ENCODE results near the gene CRTAC1. TPM values are rescaled to one million over a fixed set of nuclear protein-coding genes. Genes with fewer than 3 reads are reported as not detected.

The CRTAC1 gene
- total RNA-seq, 2 experiments from 2014 or later: not detected

DNA sequence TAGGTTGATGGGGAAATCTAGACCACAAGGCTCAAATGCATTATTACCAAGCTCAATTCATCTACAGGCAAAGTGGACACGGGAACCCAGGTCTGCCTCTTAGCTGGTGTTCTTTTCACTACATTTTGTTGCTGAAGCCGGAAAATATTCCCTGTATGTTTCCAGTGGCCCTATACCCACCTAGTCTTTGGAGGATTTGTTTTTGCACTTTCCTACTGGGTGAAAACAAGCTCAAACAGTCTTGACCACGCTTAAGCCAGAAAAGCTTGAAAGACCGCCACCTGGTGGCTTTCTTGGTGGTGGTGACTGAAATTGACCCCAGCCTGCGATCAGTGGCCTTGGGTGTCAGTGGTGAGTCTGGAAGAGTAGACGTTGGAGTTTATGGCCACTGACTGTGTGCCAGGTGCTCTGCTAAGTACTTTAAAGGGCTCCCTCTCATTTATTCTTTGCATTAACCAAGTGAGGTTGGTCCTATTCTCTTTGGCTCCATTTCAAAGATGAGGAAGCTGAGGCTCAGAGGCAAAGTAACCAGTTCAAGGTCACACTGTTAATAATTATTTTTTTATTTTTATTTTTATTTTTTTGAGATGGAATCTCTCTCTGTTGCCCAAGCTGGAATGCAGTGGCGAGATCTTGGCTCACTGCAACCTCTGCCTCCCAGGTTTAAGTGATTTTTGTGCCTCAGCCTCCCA lies 11.1 kb upstream of the CRTAC1 start:
- Mint-ChIP-seq H3K27me3 (peaks cover 75% of the 10 kb centered on the region), H3K36me3 (no peaks in the 10 kb centered on the region), H3K4me3 (no peak overlapping the region), H3K27ac (no peak overlapping the region), H3K4me1 (peaks cover 3% of the 10 kb centered on the region), H3K9me3 (ENCODE audit: low read depth) (no peaks in the 10 kb centered on the region)
- peak; percentile 62 for DNase-seq
- CTCF ChIA-PET: interaction anchor here (0.7 to 6.0 kb wide), 23 partner anchors 9 to 366 kb away, joined by 3 to 96 read pairs (median 4); no protein-coding TSS in a partner anchor
- ATAC-seq: peak; percentile 45

DNA sequence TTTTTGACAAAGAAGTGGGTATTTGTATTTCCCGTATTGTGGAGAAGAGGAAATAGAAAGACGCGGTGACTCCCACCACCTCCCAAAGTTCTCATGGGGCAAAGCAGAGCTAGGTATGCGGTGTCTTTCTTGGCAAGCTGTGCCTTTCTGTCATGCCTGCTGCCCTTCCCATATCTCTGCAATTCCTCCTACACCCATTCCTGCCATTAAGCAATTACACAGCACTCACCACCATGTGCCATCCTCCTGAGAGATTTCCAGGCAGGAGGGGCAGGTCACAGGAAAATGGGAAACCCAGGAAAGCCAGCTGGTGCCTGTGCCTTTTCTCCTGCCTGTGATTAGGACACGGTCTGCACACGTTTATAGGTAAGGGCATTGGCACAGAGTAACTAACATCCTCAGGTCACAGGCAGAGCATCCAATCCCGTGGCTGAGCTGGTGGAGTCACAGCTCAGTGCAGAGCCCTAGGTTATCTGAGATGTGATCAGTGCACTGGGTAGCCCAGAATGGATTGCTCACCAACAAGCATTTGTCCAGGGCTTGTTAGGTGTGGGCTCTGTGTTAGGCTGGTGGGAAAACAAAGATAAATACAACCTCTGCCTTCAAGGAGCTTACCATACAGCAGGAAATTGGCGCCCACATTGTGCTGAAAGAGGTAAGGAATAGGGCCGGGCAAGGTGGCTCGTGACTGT lies 9.4 kb upstream of the CRTAC1 start:
- ATAC-seq (no peak), DNase-seq (no peak)
- H3K27ac Mint-ChIP-seq: no peak overlapping the region
- peaks cover 80% of the 10 kb centered on the region for H3K27me3 Mint-ChIP-seq
- CTCF ChIA-PET: interaction anchor here (0.9 to 6.0 kb wide), 4 partner anchors 8 to 125 kb away, joined by 3 to 96 read pairs (median 12); no protein-coding TSS in a partner anchor
- no peaks in the 10 kb centered on the region for H3K36me3 Mint-ChIP-seq
- peaks cover 1% of the 10 kb centered on the region for H3K4me1 Mint-ChIP-seq
- no peak overlapping the region for H3K4me3 Mint-ChIP-seq
- H3K9me3 Mint-ChIP-seq (ENCODE audit: low read depth): no peaks in the 10 kb centered on the region

DNA sequence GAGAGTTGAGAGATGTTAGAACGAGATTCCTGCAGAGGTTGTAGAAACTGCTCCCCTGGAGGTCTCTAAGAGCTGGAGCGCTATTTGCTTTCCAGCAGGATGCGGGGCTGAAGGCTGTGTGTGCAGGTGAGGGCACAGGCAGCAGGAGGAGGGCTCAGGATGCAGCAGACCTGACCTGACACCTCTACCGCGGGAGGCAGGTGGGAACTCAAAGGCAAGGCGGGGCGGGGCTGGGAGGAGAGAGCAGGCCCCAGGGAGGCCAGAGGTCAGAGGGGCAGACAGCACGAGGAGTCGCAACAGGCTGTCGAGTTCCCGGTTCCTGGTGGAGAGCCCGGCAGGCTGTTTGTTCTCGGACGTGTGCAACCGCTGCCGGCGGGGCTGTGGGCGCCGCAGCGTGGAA lies 7.9 kb upstream of the CRTAC1 start:
- no peak for ATAC-seq
- CTCF ChIA-PET: interaction anchor here (1.0 to 2.3 kb wide), 3 partner anchors 10 to 123 kb away, joined by 3 to 14 read pairs (median 4); no protein-coding TSS in a partner anchor
- H3K4me3 Mint-ChIP-seq: no peak overlapping the region
- H3K4me1 Mint-ChIP-seq: peaks cover 1% of the 10 kb centered on the region
- peaks cover 82% of the 10 kb centered on the region for H3K27me3 Mint-ChIP-seq
- H3K27ac Mint-ChIP-seq: no peak overlapping the region
- no peaks in the 10 kb centered on the region for H3K36me3 Mint-ChIP-seq
- DNase-seq: no peak
- no peaks in the 10 kb centered on the region for H3K9me3 Mint-ChIP-seq (ENCODE audit: low read depth)

DNA sequence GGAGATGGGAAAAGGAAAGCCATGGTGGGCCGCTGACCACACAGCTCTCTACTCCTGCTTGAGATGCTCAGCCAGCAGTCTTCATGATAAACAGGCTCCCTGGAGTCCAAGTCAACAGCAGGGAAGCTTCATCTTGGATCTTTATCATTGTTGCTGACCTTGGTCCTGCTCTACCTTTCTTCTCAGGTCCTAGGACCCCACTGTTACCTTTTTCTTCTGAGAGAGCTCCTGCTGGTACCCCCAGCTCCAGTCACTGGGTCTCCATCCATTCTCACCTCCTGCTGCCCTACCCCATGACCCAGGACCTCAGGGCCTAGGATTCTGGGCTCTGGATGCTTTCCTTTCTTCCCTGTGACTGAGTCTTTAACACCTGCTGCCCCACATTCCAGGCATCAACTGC lies 5.2 kb upstream of the CRTAC1 start:
- CTCF ChIA-PET: interaction anchor here (2.2 to 2.5 kb wide), 2 partner anchors 10 to 121 kb away, joined by 11 to 12 read pairs; no protein-coding TSS in a partner anchor
- no peak for DNase-seq
- Mint-ChIP-seq H3K27ac (no peak overlapping the region), H3K36me3 (no peaks in the 10 kb centered on the region), H3K27me3 (peaks cover 83% of the 10 kb centered on the region), H3K4me3 (no peak overlapping the region), H3K4me1 (peaks cover 1% of the 10 kb centered on the region), H3K9me3 (ENCODE audit: low read depth) (no peaks in the 10 kb centered on the region)
- ATAC-seq: no peak

DNA sequence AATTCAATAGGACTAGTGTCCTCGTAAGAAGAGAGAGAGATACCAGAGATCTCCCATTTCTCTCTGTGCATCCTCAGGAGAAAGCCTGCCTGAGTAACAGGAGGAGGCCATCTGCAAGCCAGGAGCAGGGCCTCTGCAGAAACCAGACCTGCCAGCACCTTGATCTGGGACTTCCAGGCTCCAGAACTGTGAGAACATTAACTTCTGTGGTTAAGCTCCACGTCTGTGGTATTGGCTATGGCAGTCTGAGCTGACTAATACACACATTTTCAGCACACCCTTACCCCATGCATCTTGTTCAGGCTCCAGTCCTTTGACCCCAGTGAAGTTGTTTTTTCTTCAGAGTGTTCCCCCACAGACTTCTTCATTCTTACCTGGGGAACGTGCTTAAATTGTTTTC lies 3.1 kb upstream of the CRTAC1 start:
- Mint-ChIP-seq H3K27me3 (peaks cover 83% of the 10 kb centered on the region), H3K4me3 (no peak overlapping the region), H3K36me3 (no peaks in the 10 kb centered on the region), H3K27ac (no peak overlapping the region), H3K4me1 (no peaks in the 10 kb centered on the region), H3K9me3 (ENCODE audit: low read depth) (no peaks in the 10 kb centered on the region)
- no peak for ATAC-seq
- CTCF ChIA-PET: interaction anchor here (1.2 to 2.5 kb wide), 2 partner anchors 12 to 106 kb away, joined by 3 to 12 read pairs; no protein-coding TSS in a partner anchor
- DNase-seq: no peak

DNA sequence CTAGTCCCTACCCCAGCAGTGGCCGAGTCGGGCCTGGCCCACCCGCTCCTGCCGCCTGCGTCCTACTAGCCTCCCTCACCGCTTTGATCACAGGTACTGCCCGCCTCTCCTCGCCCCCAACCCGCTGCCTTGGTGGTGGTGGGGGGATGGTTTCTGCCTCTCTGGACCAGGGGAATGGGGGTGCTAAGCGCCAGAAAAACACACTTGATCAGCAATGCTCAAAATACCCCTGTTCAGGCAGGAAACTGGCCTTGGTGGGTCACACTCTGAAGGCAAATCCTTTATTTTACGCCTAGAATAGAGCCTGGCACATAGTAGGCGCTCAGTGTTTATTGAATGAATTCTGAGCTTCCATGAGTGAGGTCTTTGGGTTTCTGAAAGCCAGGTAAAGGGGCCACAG lies 1.0 kb upstream of the CRTAC1 start:
- DNase-seq (no peak), ATAC-seq (no peak)
- H3K9me3 Mint-ChIP-seq (ENCODE audit: low read depth): no peaks in the 10 kb centered on the region
- CTCF ChIA-PET: interaction anchor here (1.2 to 1.8 kb wide), 2 partner anchors 9 to 12 kb away, joined by 3 to 5 read pairs; no protein-coding TSS in a partner anchor
- H3K36me3 Mint-ChIP-seq: no peaks in the 10 kb centered on the region
- no peaks in the 10 kb centered on the region for H3K4me1 Mint-ChIP-seq
- H3K4me3 Mint-ChIP-seq: no peak overlapping the region
- no peak overlapping the region for H3K27ac Mint-ChIP-seq
- H3K27me3 Mint-ChIP-seq: peaks cover 73% of the 10 kb centered on the region

DNA sequence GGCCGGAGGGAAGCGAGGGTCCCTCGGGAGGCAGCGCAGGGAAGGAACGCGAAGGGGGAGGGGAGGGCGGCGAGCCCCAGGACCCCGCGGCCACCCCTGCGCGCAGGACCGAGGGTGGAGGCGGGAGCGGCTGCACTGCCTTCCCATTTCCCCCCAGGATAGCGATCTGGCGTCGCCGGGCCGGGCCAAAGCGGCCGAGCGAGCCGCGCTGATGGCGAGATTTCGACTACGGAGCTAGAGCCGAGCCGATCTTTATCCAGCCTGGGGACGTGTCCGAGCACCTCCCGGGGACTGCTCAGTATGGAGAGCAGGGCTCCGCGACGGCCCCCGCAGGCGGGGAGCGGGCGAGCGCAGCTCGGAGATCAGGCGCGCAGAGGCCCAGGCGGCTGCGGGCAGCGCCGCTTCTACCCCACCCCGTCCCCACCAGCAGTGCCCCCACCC lies 590 bp upstream of the CRTAC1 start:
- Mint-ChIP-seq H3K4me3 (no peak overlapping the region), H3K27me3 (peaks cover 71% of the 10 kb centered on the region), H3K9me3 (ENCODE audit: low read depth) (no peaks in the 10 kb centered on the region), H3K4me1 (no peaks in the 10 kb centered on the region), H3K36me3 (no peaks in the 10 kb centered on the region), H3K27ac (no peak overlapping the region)
- CTCF ChIA-PET: interaction anchor here (1.2 to 3.9 kb wide), 3 partner anchors 10 to 15 kb away, joined by 3 to 23 read pairs (median 5); no protein-coding TSS in a partner anchor
- DNase-seq (no peak), ATAC-seq (no peak)

DNA sequence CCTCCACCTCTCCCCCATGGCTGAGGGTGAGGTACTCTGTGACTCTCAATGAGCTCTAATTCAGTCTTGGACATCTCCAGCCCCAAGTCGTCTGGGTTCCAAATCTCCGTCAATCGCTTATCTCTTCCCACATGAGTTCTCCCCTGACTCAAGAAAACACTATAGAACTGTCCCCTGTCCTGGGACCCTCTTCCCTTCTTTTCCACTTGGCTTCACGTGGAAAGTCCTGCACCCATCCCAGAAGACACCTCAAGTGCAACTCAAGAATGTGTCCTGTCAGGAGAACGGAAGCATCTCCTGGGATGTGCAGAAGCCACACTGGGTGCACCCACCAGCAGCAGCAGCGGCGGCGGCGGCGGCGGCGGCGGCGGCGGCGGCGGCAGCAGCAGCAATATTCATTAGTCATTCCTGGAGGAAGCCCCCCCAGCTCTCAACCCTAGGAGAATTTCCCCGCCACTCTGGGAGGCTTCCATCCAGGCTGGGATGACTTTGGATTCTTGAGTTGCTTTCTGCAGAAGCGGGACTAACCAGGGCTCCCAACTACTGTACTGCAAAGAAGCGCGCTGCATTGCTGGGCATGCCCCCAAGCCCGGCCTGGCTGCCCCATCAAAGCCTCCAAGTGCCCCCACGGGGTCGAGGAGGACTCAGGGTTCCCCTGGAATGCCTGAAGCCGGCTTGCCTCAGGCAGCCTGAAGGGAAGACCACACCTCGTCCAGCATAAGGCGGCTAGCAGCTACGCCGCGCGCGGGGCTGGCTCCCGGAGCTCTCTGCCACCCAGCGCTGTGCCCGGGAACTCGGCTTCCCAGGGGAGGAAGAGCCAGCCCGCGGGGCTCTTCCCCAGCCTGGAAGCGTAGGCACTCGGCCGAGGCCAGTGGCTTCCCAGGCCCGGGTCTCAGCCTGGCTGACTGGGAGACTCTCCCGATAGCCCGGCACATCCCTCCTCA lies 1.0 kb downstream of the CRTAC1 start:
- H3K36me3 Mint-ChIP-seq: no peaks in the 10 kb centered on the region

DNA sequence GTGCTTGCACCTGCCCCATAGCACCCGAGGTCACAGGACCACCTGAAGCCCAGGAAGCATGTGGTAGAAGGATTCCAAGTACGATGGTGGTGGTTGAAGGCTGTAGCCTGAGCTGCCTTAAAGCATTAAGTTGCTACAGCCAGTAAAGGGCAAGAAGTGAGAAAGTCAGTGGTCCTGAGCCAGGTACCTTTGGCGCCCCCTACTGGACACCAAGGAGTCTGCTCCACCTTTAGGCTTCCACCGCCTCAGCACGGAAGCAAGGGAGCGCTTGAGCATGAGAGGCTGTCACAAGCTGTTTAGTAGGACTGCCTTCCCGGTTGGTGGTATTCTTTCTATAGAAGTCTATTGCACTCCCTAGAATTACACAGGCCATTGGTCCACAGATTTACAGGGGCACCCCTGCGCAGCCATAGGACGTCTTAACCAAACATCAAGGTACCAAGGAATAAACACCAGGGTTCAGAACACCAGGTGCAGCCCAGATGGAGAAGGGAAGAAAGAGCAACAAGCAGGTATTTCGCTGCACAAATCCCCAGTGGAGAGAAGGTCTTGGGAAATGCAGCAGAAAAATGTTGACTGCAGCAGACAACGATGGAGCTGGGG lies 2.2 kb downstream of the CRTAC1 start:
- Mint-ChIP-seq H3K27ac (no peak overlapping the region), H3K4me3 (no peak overlapping the region), H3K9me3 (ENCODE audit: low read depth) (no peaks in the 10 kb centered on the region), H3K27me3 (peaks cover 59% of the 10 kb centered on the region), H3K4me1 (no peaks in the 10 kb centered on the region), H3K36me3 (no peaks in the 10 kb centered on the region)
- CTCF ChIA-PET: interaction anchor here (0.6 to 3.9 kb wide), 12 partner anchors 9 to 267 kb away, joined by 3 to 23 read pairs (median 7); no protein-coding TSS in a partner anchor
- DNase-seq: peak; percentile 76
- ATAC-seq: peak; percentile 85

More for the DNA sequence above, 1.0 kb downstream of the CRTAC1 start:
- H3K27me3 Mint-ChIP-seq: peaks cover 63% of the 10 kb centered on the region
- H3K9me3 Mint-ChIP-seq (ENCODE audit: low read depth): no peaks in the 10 kb centered on the region
- H3K4me3 Mint-ChIP-seq: no peak overlapping the region
- DNase-seq: no peak
- no peaks in the 10 kb centered on the region for H3K4me1 Mint-ChIP-seq
- no peak for ATAC-seq
- CTCF ChIA-PET: interaction anchor here (0.9 to 3.9 kb wide), 8 partner anchors 8 to 237 kb away, joined by 3 to 23 read pairs (median 10); no protein-coding TSS in a partner anchor
- H3K27ac Mint-ChIP-seq: no peak overlapping the region

DNA sequence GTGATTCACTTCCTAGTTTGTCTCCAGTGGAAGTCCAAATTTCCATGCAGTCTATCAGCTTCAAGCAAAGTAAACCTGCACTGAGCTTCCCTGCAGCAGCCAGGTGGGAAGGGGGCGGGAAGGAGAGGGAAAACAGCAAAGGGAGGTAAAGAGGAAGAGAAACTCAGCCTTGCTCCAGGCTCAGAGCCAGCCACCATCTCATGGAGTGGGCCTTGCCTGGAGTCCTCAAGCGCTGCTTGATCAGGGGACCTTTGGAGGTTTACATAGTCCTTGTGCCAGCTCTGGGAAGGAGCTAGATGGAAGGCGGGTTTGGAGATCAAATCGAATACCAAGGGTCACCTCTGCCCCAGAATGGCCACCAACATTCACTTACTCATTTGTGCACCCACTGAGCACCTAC lies 7.4 kb downstream of the CRTAC1 start:
- H3K36me3 Mint-ChIP-seq: no peaks in the 10 kb centered on the region
- no peak overlapping the region for H3K4me3 Mint-ChIP-seq
- H3K9me3 Mint-ChIP-seq (ENCODE audit: low read depth): no peaks in the 10 kb centered on the region
- peaks cover 46% of the 10 kb centered on the region for H3K27me3 Mint-ChIP-seq
- no peak for ATAC-seq
- H3K4me1 Mint-ChIP-seq: no peaks in the 10 kb centered on the region
- no peak for DNase-seq
- no peak overlapping the region for H3K27ac Mint-ChIP-seq
- CTCF ChIA-PET: interaction anchor here (1.1 to 1.5 kb wide), 3 partner anchors 9 to 18 kb away, joined by 3 to 4 read pairs (median 4); no protein-coding TSS in a partner anchor

DNA sequence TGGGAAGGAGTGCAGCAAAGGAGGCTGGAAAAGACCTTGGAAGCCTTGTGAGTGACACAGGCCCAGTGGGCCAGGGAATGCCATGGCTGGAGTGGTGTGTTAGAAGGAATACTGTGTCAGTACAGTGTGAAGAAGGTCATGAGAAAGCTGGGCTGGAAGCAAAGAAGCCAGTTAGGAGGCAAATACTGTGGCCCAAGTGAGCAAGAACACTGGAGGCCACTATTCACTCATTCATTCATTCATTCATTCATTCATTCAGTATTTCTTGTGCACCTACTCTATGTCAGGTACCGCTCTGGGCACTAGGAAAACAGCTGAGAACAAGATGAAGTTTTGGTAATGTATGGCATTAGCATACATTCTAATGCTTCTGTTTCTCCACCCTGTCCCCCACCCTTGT lies 9.6 kb downstream of the CRTAC1 start:
- Mint-ChIP-seq H3K9me3 (ENCODE audit: low read depth) (no peaks in the 10 kb centered on the region), H3K4me3 (no peak overlapping the region), H3K27ac (no peak overlapping the region), H3K4me1 (no peaks in the 10 kb centered on the region), H3K27me3 (peaks cover 48% of the 10 kb centered on the region), H3K36me3 (no peaks in the 10 kb centered on the region)
- CTCF ChIA-PET: no interaction called here
- DNase-seq (no peak), ATAC-seq (no peak)

DNA sequence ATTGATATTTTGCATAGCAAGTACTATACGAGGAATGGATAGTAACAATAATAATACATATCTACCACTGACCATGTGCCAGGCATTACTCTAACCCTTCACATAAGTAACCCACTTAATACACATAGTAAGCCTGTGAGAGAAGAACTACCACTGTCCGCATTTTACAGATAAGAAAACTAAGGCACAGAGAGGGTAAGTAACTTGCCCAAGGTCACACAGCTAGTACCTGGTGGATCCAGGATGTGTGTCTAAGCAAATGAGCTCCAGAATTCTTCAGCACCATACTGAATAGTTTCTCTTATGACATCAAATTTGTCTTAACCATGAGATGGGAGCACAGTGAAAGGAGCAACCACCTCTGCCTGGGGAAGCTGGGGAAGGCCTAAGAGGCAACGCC lies 10.2 kb downstream of the CRTAC1 start:
- Mint-ChIP-seq H3K27me3 (peaks cover 45% of the 10 kb centered on the region), H3K36me3 (no peaks in the 10 kb centered on the region), H3K9me3 (ENCODE audit: low read depth) (no peaks in the 10 kb centered on the region), H3K4me1 (no peaks in the 10 kb centered on the region), H3K27ac (no peak overlapping the region), H3K4me3 (no peak overlapping the region)
- DNase-seq (no peak), ATAC-seq (no peak)
- CTCF ChIA-PET: no interaction called here

All from activated CD8-positive, alpha-beta memory T cell treated with anti-CD3 and anti-CD28 coated beads, Interleukin-2, amount 10 ng/mL, durations not matched to agents 7 days and 5 days (primary cell).